HG02938 (cell line): ENCODE results near the gene ZNF791.
"Not testable (repeated sequence)": the region's sequence is repeated elsewhere in the genome, so short reads cannot be mapped to it uniquely, and the experiment has no call there.

ENCODE experiments used
- ATAC-seq: cut with Tn5 transposase; IDR thresholded peaks from one replicate; pipeline ENCODE4 v1.9.1; 2021; ENCODE audit warnings: mild to moderate bottlenecking, moderate library complexity; ENCODE audit not compliant: unreplicated experiment

ZNF791 gene

GRCh38 chr19:12665671-12666264, 55.0 kb downstream of the ZNF791 start:
- no peak for ATAC-seq

- ATAC-seq: peak; percentile 32
These were observed 55.7 kb downstream of the ZNF791 start, which contains the start of the genes MAN2B1 and WDR83 for GRCh38 chr19:12666265-12667048. Gene MAN2B1, minus strand, starts transcription at chr19:12666742. Its CDS starts 41 bp downstream, at chr19:12666701. Gene WDR83, plus strand, starts transcription at chr19:12666807. Its CDS starts 2,984 bp downstream, at chr19:12669791.

GRCh38 chr19:12667731-12668302, 57.1 kb downstream of the ZNF791 start:
- ATAC-seq: no peak

GRCh38 chr19:12668346-12668745, 57.6 kb downstream of the ZNF791 start:
- ATAC-seq: no peak

GRCh38 chr19:12668932-12669269, 58.2 kb downstream of the ZNF791 start:
- no peak for ATAC-seq

GRCh38 chr19:12669270-12670158, 58.8 kb downstream of the ZNF791 start:
- peak; percentile 35 for ATAC-seq

GRCh38 chr19:12670159-12670928, 59.6 kb downstream of the ZNF791 start:
- ATAC-seq: no peak

GRCh38 chr19:12672744-12673143, 62.0 kb downstream of the ZNF791 start:
- ATAC-seq: no peak

GRCh38 chr19:12675399-12675798, 64.7 kb downstream of the ZNF791 start:
- ATAC-seq: no peak

- no peak for ATAC-seq
These were observed 65.2 kb downstream of the ZNF791 start for GRCh38 chr19:12675940-12676339.

- ATAC-seq: no peak
These were observed 65.7 kb downstream of the ZNF791 start for GRCh38 chr19:12676384-12676792.

- ATAC-seq: no peak
These were observed 66.2 kb downstream of the ZNF791 start for GRCh38 chr19:12676928-12677327.

- ATAC-seq: not testable (repeated sequence)
These were observed 67.3 kb downstream of the ZNF791 start for GRCh38 chr19:12678039-12678438.

GRCh38 chr19:12680034-12680433, 69.3 kb downstream of the ZNF791 start:
- ATAC-seq: no peak

- ATAC-seq: peak; percentile 72
These were observed 70.6 kb downstream of the ZNF791 start, which contains the start of gene DHPS for GRCh38 chr19:12681074-12681987. Gene DHPS, minus strand, starts transcription at chr19:12681880. Its CDS starts 114 bp downstream, at chr19:12681766.
